A673 (cell line): ENCODE measurements around the gene SUDS3. TPM values are rescaled to one million over a fixed set of nuclear protein-coding genes. Genes with fewer than 3 reads are reported as not detected.
A peak's percentile ranks its signal among the peaks of the same experiment; 100 is the strongest.
"Not testable (repeated sequence)": the region's sequence is repeated elsewhere in the genome, so short reads cannot be mapped to it uniquely, and the experiment has no call there.

ENCODE experiments used
- BruUV-seq: library from RNA; stranded (reverse); fragments of 400-500 nt; replicated peaks from 2 replicates; lab custom pipeline; 2021; lab: Mats Ljungman, UMichigan
- CTCF ChIA-PET: fragments of 300-600 bp; sonication (Branson Sonifier 250); formaldehyde crosslinking; loops from one replicate; lab custom pipeline; 2022; ENCODE audit warnings: antibody characterized with exemption; lab: Charles Lee
- POLR2A ChIA-PET: fragments of 300-600 bp; sonication (Branson Sonifier 250); formaldehyde crosslinking; loops from one replicate; lab custom pipeline; 2022; ENCODE audit warnings: antibody characterized with exemption; ENCODE audit not compliant: low non-redundant PET; lab: Charles Lee
- DNase-seq: peaks from one replicate; pipeline ENCODE4 v3.0.0-alpha.2; 2015; ENCODE audit warnings: low spot score
- H3K27ac ChIP-seq: fragments of 200-600 bp; sonication (generic); 2 replicates; pipeline ENCODE4 v1.5.1; 2016; ENCODE audit warnings: mixed run types, low read depth, mild to moderate bottlenecking, mixed read lengths, antibody characterized with exemption, low read length; ENCODE audit not compliant: poor library complexity, severe bottlenecking
- H3K27me3 ChIP-seq: fragments of 200-600 bp; sonication (generic); replicated peaks from 2 replicates; pipeline ENCODE4 v1.6.1; 2017; ENCODE audit warnings: mixed run types, low read depth, mild to moderate bottlenecking, mixed read lengths, antibody characterized with exemption, low read length; ENCODE audit not compliant: insufficient read depth, poor library complexity
- H3K36me3 ChIP-seq: fragments of 200-600 bp; sonication (generic); 2 replicates; pipeline ENCODE4 v1.6.1; 2016; ENCODE audit warnings: mixed run types, mild to moderate bottlenecking, mixed read lengths, antibody characterized with exemption, low read length; ENCODE audit not compliant: insufficient read depth, poor library complexity, severe bottlenecking
- H3K4me1 ChIP-seq: fragments of 200-600 bp; sonication (generic); 2 replicates; pipeline ENCODE4 v1.6.1; 2017; ENCODE audit warnings: mixed run types, mild to moderate bottlenecking, mixed read lengths, antibody characterized with exemption, low read length; ENCODE audit not compliant: insufficient read depth, poor library complexity, severe bottlenecking
- H3K4me3 ChIP-seq: fragments of 200-600 bp; sonication (generic); 2 replicates; pipeline ENCODE4 v1.5.1; 2016; ENCODE audit warnings: low read depth, mixed run types, mild to moderate bottlenecking, mixed read lengths, low read length; ENCODE audit not compliant: poor library complexity, severe bottlenecking
- H3K9me3 ChIP-seq: fragments of 200-600 bp; sonication (generic); 2 replicates; pipeline ENCODE4 v1.6.1; 2016; ENCODE audit warnings: mixed run types, low read depth, mild to moderate bottlenecking, mixed read lengths, antibody characterized with exemption, low read length; ENCODE audit not compliant: poor library complexity, severe bottlenecking
- CTCF ChIP-seq: fragments of 300-800, 200-600 bp; sonication (generic); conservative IDR thresholded peaks from 2 replicates; pipeline ENCODE4 v1.5.1; 2017; ENCODE audit warnings: low read depth, mild to moderate bottlenecking, antibody characterized with exemption, low read length, moderate library complexity, mixed read lengths
- EZH2 ChIP-seq: fragments of 200-600 bp; sonication (generic); IDR thresholded peaks from 2 replicates; pipeline ENCODE4 v1.6.1; 2017; ENCODE audit warnings: borderline replicate concordance, low read depth, mild to moderate bottlenecking, mixed read lengths, antibody characterized with exemption, low read length; ENCODE audit not compliant: poor library complexity, severe bottlenecking
- intact Hi-C: fragments of 100-400 bp; cut with micrococcal nuclease; formaldehyde crosslinking; loops from one replicate; pipeline ENCODE4 v1.10.0; 2022; ENCODE audit not compliant: unreplicated experiment
- total RNA-seq: library from RNA; stranded (reverse); gene quantifications from 2 replicates; pipeline ENCODE4 v1.2.3, GENCODE V29; 2021

Gene SUDS3
- total RNA-seq, 1 experiment from 2014 or later, result 50.0 TPM

- ChIA-PET CTCF (interaction anchor here (0.5 to 0.8 kb wide), 5 partner anchors 56 to 912 kb away, joined by 3 to 6 read pairs (median 4); no protein-coding TSS in a partner anchor), POLR2A (no interaction called here)
- BruUV-seq, result no TSS peak
Observed at GRCh38 chr12:118404876-118405521, 28.6 kb downstream of the SUDS3 start.

GRCh38 chr12:118408241-118408640 is 31.9 kb downstream of the SUDS3 start:
- H3K36me3 ChIP-seq, result peaks cover 42% of the 10 kb centered on the region
- intact Hi-C loops, result loop anchor here (5.0 kb wide), 1 partner anchor 629 kb away; no protein-coding TSS in a partner anchor
- DNase-seq, H3K4me3 ChIP-seq, H3K27ac ChIP-seq, BruUV-seq, H3K9me3 ChIP-seq, CTCF ChIA-PET, H3K4me1 ChIP-seq, POLR2A ChIA-PET, H3K27me3 ChIP-seq: not testable (repeated sequence)

More at GRCh38 chr12:118404876-118405521, 28.6 kb downstream of the SUDS3 start:
- TF ChIP-seq CTCF, result peak; percentile 91
- no peak for TF ChIP-seq EZH2
- no peak overlapping the region for H3K27ac ChIP-seq
- no peaks in the 10 kb centered on the region for H3K27me3 ChIP-seq
- no peaks in the 10 kb centered on the region for H3K9me3 ChIP-seq
- H3K36me3 ChIP-seq, result peaks cover 45% of the 10 kb centered on the region
- intact Hi-C loops, result loop anchor here (5.0 kb wide), 1 partner anchor 632 kb away; no protein-coding TSS in a partner anchor
- DNase-seq, result peak; percentile 67
- no peaks in the 10 kb centered on the region for H3K4me1 ChIP-seq
- no peak overlapping the region for H3K4me3 ChIP-seq

GRCh38 chr12:118409834-118410233 is 33.5 kb downstream of the SUDS3 start:
- H3K36me3 ChIP-seq, result peaks cover 51% of the 10 kb centered on the region
- H3K27me3 ChIP-seq, result no peaks in the 10 kb centered on the region
- no peak overlapping the region for H3K4me3 ChIP-seq
- H3K9me3 ChIP-seq, result no peaks in the 10 kb centered on the region
- no TSS peak for BruUV-seq
- H3K27ac ChIP-seq, result no peak overlapping the region
- H3K4me1 ChIP-seq, result no peaks in the 10 kb centered on the region
- TF ChIP-seq CTCF (no peak), EZH2 (no peak)
- ChIA-PET POLR2A (no interaction called here), CTCF (no interaction called here)
- no peak for DNase-seq
- intact Hi-C loops, result loop anchor here (5.0 kb wide), 1 partner anchor 627 kb away; no protein-coding TSS in a partner anchor

GRCh38 chr12:118417942-118418341 is 41.6 kb downstream of the SUDS3 start:
- Histone ChIP-seq H3K27ac (no peak overlapping the region), H3K4me3 (no peak overlapping the region), H3K4me1 (no peaks in the 10 kb centered on the region), H3K27me3 (no peaks in the 10 kb centered on the region), H3K9me3 (no peaks in the 10 kb centered on the region), H3K36me3 (peaks cover 20% of the 10 kb centered on the region)
- ChIA-PET CTCF (no interaction called here), POLR2A (no interaction called here)
- TF ChIP-seq EZH2 (no peak), CTCF (no peak)
- DNase-seq, result no peak
- intact Hi-C loops, result no loop called here
- no TSS peak for BruUV-seq
